GM19239 (cell line): Measurements from ENCODE around the gene ENTPD3.
A peak's percentile ranks its signal among the peaks of the same experiment; 100 is the strongest.

ENCODE experiments used
- DNase-seq: peaks from one replicate; pipeline ENCODE4 v3.0.0; 2011; ENCODE audit warnings: low spot score; ENCODE audit not compliant: insufficient read length
- FAIRE-seq: peaks from 2 replicates; lab custom pipeline; 2011; peaks lifted over from hg19 to GRCh38; lab: Jason Lieb, UNC

Gene ENTPD3

GRCh38 chr3:40398346-40398745, 11.4 kb downstream of the ENTPD3 start:
- DNase-seq (no peak), FAIRE-seq (no peak)

- no peak for DNase-seq
- FAIRE-seq, result no peak
These were observed 17.7 kb downstream of the ENTPD3 start for GRCh38 chr3:40404591-40405198.

- DNase-seq (no peak), FAIRE-seq (no peak)
These were observed 20.0 kb downstream of the ENTPD3 start for GRCh38 chr3:40407007-40407406.

- FAIRE-seq (no peak), DNase-seq (no peak)
These were observed 20.6 kb downstream of the ENTPD3 start for GRCh38 chr3:40407611-40408010.

- FAIRE-seq, result no peak
- DNase-seq, result no peak
These were observed 27.3 kb downstream of the ENTPD3 start for GRCh38 chr3:40414270-40414669.

GRCh38 chr3:40417845-40418543, 31.0 kb downstream of the ENTPD3 start:
- FAIRE-seq (no peak), DNase-seq (no peak)

- FAIRE-seq (no peak), DNase-seq (no peak)
These were observed 35.9 kb downstream of the ENTPD3 start for GRCh38 chr3:40422861-40423260.

- FAIRE-seq (no peak), DNase-seq (no peak)
These were observed 40.2 kb downstream of the ENTPD3 start for GRCh38 chr3:40427045-40427669.

GRCh38 chr3:40432793-40433192, 45.8 kb downstream of the ENTPD3 start:
- FAIRE-seq, result no peak
- DNase-seq, result no peak

- FAIRE-seq (no peak), DNase-seq (no peak)
These were observed 50.9 kb downstream of the ENTPD3 start for GRCh38 chr3:40437889-40438288.

- FAIRE-seq (no peak), DNase-seq (no peak)
These were observed 58.1 kb downstream of the ENTPD3 start for GRCh38 chr3:40445062-40445461.

GRCh38 chr3:40445880-40446279, 58.9 kb downstream of the ENTPD3 start:
- FAIRE-seq, result no peak
- DNase-seq, result no peak

- FAIRE-seq, result no peak
- no peak for DNase-seq
These were observed 63.5 kb downstream of the ENTPD3 start for GRCh38 chr3:40450438-40450837.

GRCh38 chr3:40451551-40451950, 64.6 kb downstream of the ENTPD3 start:
- DNase-seq, result no peak
- no peak for FAIRE-seq

GRCh38 chr3:40452057-40452456, 65.1 kb downstream of the ENTPD3 start:
- FAIRE-seq (peak; percentile 21), DNase-seq (no peak)

- DNase-seq, result no peak
- FAIRE-seq, result no peak
These were observed 65.5 kb downstream of the ENTPD3 start for GRCh38 chr3:40452562-40452875.

GRCh38 chr3:40452876-40453730, 66.1 kb downstream of the ENTPD3 start:
- peak; percentile 98 for FAIRE-seq

GRCh38 chr3:40453933-40454332, 66.9 kb downstream of the ENTPD3 start:
- DNase-seq (no peak), FAIRE-seq (no peak)

More at GRCh38 chr3:40452876-40453730, 66.1 kb downstream of the ENTPD3 start:
- peak; percentile 86 for DNase-seq

GRCh38 chr3:40455328-40455727, 68.3 kb downstream of the ENTPD3 start:
- no peak for DNase-seq
- no peak for FAIRE-seq

GRCh38 chr3:40456279-40456939, 69.4 kb downstream of the ENTPD3 start:
- FAIRE-seq (no peak), DNase-seq (no peak)
